Fibroblast of lung (primary cell): ENCODE data around the gene OR51F1. TPM values are rescaled to one million over a fixed set of nuclear protein-coding genes. Genes with fewer than 3 reads are reported as not detected.

ENCODE experiments used
- polyA plus RNA-seq, 2 donors: library from polyadenylated mRNA; depleted of rRNA in 1 of 2; stranded (reverse) in 1 of 2; unstranded in 1 of 2; fragments of >200 nt; gene quantifications; 2 replicates each; pipeline ENCODE4 v1.2.1, GENCODE V29; 2011 to 2012; ENCODE audit warnings: missing spikeins in 1 of 2
- total RNA-seq: library from RNA; depleted of rRNA; stranded (reverse); fragments of >200 nt; gene quantifications from 2 replicates; pipeline ENCODE4 v1.2.1, GENCODE V29; 2014

OR51F1 gene
- total and polyA plus RNA-seq, 2 donors (not counting 1 experiment from before 2014, with no cell fraction given): not detected

Other genes starting within 250 kb of the OR51F1 start
- not detected in 2 replicates for gene OR52M1, start 224.7 kb downstream of the OR51F1 start, total RNA-seq
- not detected in 2 replicates for gene OR52M1, start 224.7 kb downstream of the OR51F1 start, polyA plus RNA-seq
- not detected in 2 replicates for gene OR52I2, start 188.2 kb downstream of the OR51F1 start, total RNA-seq
- not detected in 2 replicates for gene OR52I2, start 188.2 kb downstream of the OR51F1 start, polyA plus RNA-seq
- gene OR52I1, start 175.9 kb downstream of the OR51F1 start, total RNA-seq: not detected in 2 replicates
- not detected in 2 replicates for gene OR52I1, start 175.9 kb downstream of the OR51F1 start, polyA plus RNA-seq
- gene TRIM68, start 161.7 kb downstream of the OR51F1 start, total RNA-seq: 11.1 and 12.1 TPM in 2 replicates
- 6.5 and 6.6 TPM in 2 replicates for gene TRIM68, start 161.7 kb downstream of the OR51F1 start, polyA plus RNA-seq
- not detected in 2 replicates for gene OR51D1, start 132.5 kb downstream of the OR51F1 start, total RNA-seq
- gene OR51D1, start 132.5 kb downstream of the OR51F1 start, polyA plus RNA-seq: not detected in 2 replicates
- gene OR51E1, start 126.0 kb downstream of the OR51F1 start, total RNA-seq: not detected in 2 replicates
- not detected in 2 replicates for gene OR51E1, start 126.0 kb downstream of the OR51F1 start, polyA plus RNA-seq
- not detected in 2 replicates for gene OR51E2, start 72.1 kb downstream of the OR51F1 start, total RNA-seq
- gene OR51E2, start 72.1 kb downstream of the OR51F1 start, polyA plus RNA-seq: 0.02 TPM in 1 of 2 replicates, not detected in the other
- not detected in 2 replicates for gene MMP26, start 65.2 kb downstream of the OR51F1 start, total RNA-seq
- not detected in 2 replicates for gene MMP26, start 65.2 kb downstream of the OR51F1 start, polyA plus RNA-seq
- gene OR52R1, start 34.4 kb upstream of the OR51F1 start, total RNA-seq: not detected in 2 replicates
- gene OR52R1, start 34.4 kb upstream of the OR51F1 start, polyA plus RNA-seq: not detected in 2 replicates
- not detected in 2 replicates for gene OR51F2, start 51.4 kb upstream of the OR51F1 start, total RNA-seq
- gene OR51F2, start 51.4 kb upstream of the OR51F1 start, polyA plus RNA-seq: not detected in 2 replicates
- not detected in 2 replicates for gene OR51S1, start 79.3 kb upstream of the OR51F1 start, total RNA-seq
- gene OR51S1, start 79.3 kb upstream of the OR51F1 start, polyA plus RNA-seq: not detected in 2 replicates
- not detected in 2 replicates for gene OR51T1, start 112.0 kb upstream of the OR51F1 start, total RNA-seq
- gene OR51T1, start 112.0 kb upstream of the OR51F1 start, polyA plus RNA-seq: not detected in 2 replicates
- not detected in 2 replicates for gene OR51A7, start 133.8 kb upstream of the OR51F1 start, total RNA-seq
- gene OR51A7, start 133.8 kb upstream of the OR51F1 start, polyA plus RNA-seq: not detected in 2 replicates
- gene OR51G2, start 149.4 kb upstream of the OR51F1 start, total RNA-seq: not detected in 2 replicates
- gene OR51G2, start 149.4 kb upstream of the OR51F1 start, polyA plus RNA-seq: not detected in 2 replicates
- gene OR51G1, start 154.4 kb upstream of the OR51F1 start, total RNA-seq: not detected in 2 replicates
- not detected in 2 replicates for gene OR51G1, start 154.4 kb upstream of the OR51F1 start, polyA plus RNA-seq
- gene OR51A4, start 177.7 kb upstream of the OR51F1 start, total RNA-seq: not detected in 2 replicates
- gene OR51A4, start 177.7 kb upstream of the OR51F1 start, polyA plus RNA-seq: not detected in 2 replicates
- gene OR51A2, start 185.8 kb upstream of the OR51F1 start, total RNA-seq: not detected in 2 replicates
- gene OR51A2, start 185.8 kb upstream of the OR51F1 start, polyA plus RNA-seq: not detected in 2 replicates
- gene OR51L1, start 224.9 kb upstream of the OR51F1 start, total RNA-seq: not detected in 2 replicates
- not detected in 2 replicates for gene OR51L1, start 224.9 kb upstream of the OR51F1 start, polyA plus RNA-seq